H1 (cell line): Measurements from ENCODE around the gene TCF4. TPM values are rescaled to one million over a fixed set of nuclear protein-coding genes. Genes with fewer than 3 reads are reported as not detected.

Experiments
- CTCF ChIA-PET: fragments of 300-600 bp; sonication (Branson Sonifier 250); formaldehyde crosslinking; loops from one replicate; lab custom pipeline; 2021; ENCODE audit not compliant: partially characterized antibody; lab: Charles Lee
- POLR2A ChIA-PET: fragments of 300-600 bp; sonication (Branson Sonifier 250); formaldehyde crosslinking; loops from one replicate; lab custom pipeline; 2021; ENCODE audit warnings: inconsistent platforms; ENCODE audit not compliant: partially characterized antibody; lab: Charles Lee
- DNase-seq, 2 experiments: peaks; one replicate each; pipeline versions ENCODE4 v3.0.0 to v3.0.0-alpha.2; 2010 to 2022; ENCODE audit warnings: low spot score in 2 of 2, low read depth in 1 of 2, mixed read lengths in 1 of 2
- FAIRE-seq: peaks from 2 replicates; lab custom pipeline; 2011; peaks lifted over from hg19 to GRCh38; lab: Jason Lieb, UNC
- H2AFZ ChIP-seq: 2 replicates; pipeline ENCODE4 v1.8.1; 2012; ENCODE audit warnings: low read length, inconsistent platforms
- H2AK5ac ChIP-seq: 2 replicates; pipeline ENCODE4 v1.6.1; 2013; ENCODE audit warnings: low read depth, low read length
- H2BK120ac ChIP-seq: replicated peaks from 2 replicates; pipeline ENCODE3; 2013; ENCODE audit warnings: low read depth, low read length, inconsistent platforms
- H2BK12ac ChIP-seq: 2 replicates; pipeline ENCODE4 v1.6.1; 2013; ENCODE audit warnings: low read depth, low read length
- H2BK15ac ChIP-seq: 2 replicates; pipeline ENCODE4 v1.6.1; 2013; ENCODE audit warnings: low read length
- H2BK20ac ChIP-seq: 2 replicates; pipeline ENCODE4 v1.6.1; 2013; ENCODE audit warnings: low read length
- H2BK5ac ChIP-seq: 2 replicates; pipeline ENCODE4 v1.6.1; 2013; ENCODE audit warnings: low read depth, low read length
- H3K14ac ChIP-seq: 2 replicates; pipeline ENCODE4 v1.6.1; 2013; ENCODE audit warnings: inconsistent platforms; ENCODE audit not compliant: insufficient read length
- H3K18ac ChIP-seq: 2 replicates; pipeline ENCODE4 v1.6.1; 2013; ENCODE audit warnings: low read length; ENCODE audit errors: extremely low read depth
- H3K23ac ChIP-seq: 2 replicates; pipeline ENCODE4 v1.6.1; 2013; ENCODE audit warnings: inconsistent platforms; ENCODE audit not compliant: insufficient read length
- H3K23me2 ChIP-seq: 2 replicates; pipeline ENCODE4 v1.6.1; 2013; ENCODE audit warnings: low read depth, low read length
- H3K27ac ChIP-seq: 2 replicates; pipeline ENCODE4 v1.6.1; 2011; ENCODE audit warnings: low read depth, low read length, inconsistent platforms
- H3K27me3 ChIP-seq, 4 experiments: replicated peaks in 1 of 4; 1 replicate in 1 of 4; 2 replicates in 3 of 4; pipeline versions ENCODE4 v1.6.1 to v1.8.1; 2011 to 2013; ENCODE audit warnings: low read length in 3 of 4, mild to moderate bottlenecking in 3 of 4, inconsistent platforms in 2 of 4, mixed read lengths in 2 of 4, moderate library complexity in 1 of 4; ENCODE audit not compliant: control insufficient read depth in 3 of 4, insufficient read depth in 3 of 4; ENCODE audit errors: extremely low read depth in 1 of 4
- H3K36me3 ChIP-seq, 4 experiments: 2 replicates each; pipeline versions ENCODE4 v1.6.1 to v1.8.1; 2011 to 2013; ENCODE audit warnings: mild to moderate bottlenecking in 4 of 4, low read length in 3 of 4, moderate library complexity in 2 of 4, control low read depth in 1 of 4, inconsistent platforms in 1 of 4; ENCODE audit not compliant: insufficient read depth in 4 of 4, control insufficient read depth in 2 of 4
- H3K4ac ChIP-seq: replicated peaks from 2 replicates; pipeline ENCODE3; 2013; ENCODE audit warnings: low read length, low read depth, mixed read lengths, inconsistent platforms; ENCODE audit not compliant: insufficient read length
- H3K4me1 ChIP-seq, 4 experiments: replicated peaks in 1 of 4; 1 replicate in 1 of 4; 2 replicates in 3 of 4; pipeline versions ENCODE4 v1.6.1 to v1.8.1; 2011 to 2013; ENCODE audit warnings: low read length in 3 of 4, inconsistent platforms in 2 of 4, mixed read lengths in 1 of 4; ENCODE audit not compliant: insufficient read depth in 4 of 4, control insufficient read depth in 3 of 4
- H3K4me2 ChIP-seq, 2 experiments: 2 replicates each; pipeline versions ENCODE4 v1.6.1 to v1.8.1; 2011 to 2013; ENCODE audit warnings: low read depth in 2 of 2, low read length in 2 of 2, control low read depth in 1 of 2, inconsistent platforms in 1 of 2, mild to moderate bottlenecking in 1 of 2; ENCODE audit not compliant: insufficient read depth in 1 of 2
- H3K4me3 ChIP-seq, 4 experiments: fragments of 200-600, 300-600 bp in 1 of 4; sonication (generic), shearing (Covaris generic), sonication (Bioruptor Twin) in 1 of 4; 2 replicates each; pipeline versions ENCODE4 v1.5.1 to v1.8.1; 2011 to 2016; ENCODE audit warnings: low read length in 4 of 4, low read depth in 3 of 4, control low read depth in 2 of 4, inconsistent platforms in 2 of 4, mild to moderate bottlenecking in 2 of 4, mixed read lengths in 1 of 4, moderate library complexity in 1 of 4; ENCODE audit not compliant: insufficient read depth in 2 of 4; ENCODE audit errors: extremely low read depth in 1 of 4
- H3K56ac ChIP-seq: replicated peaks from 2 replicates; pipeline ENCODE3; 2013; ENCODE audit warnings: low read depth, mild to moderate bottlenecking, mixed read lengths, low read length, inconsistent platforms; ENCODE audit not compliant: insufficient read length
- H3K79me1 ChIP-seq: 2 replicates; pipeline ENCODE4 v1.6.1; 2013; ENCODE audit warnings: low read depth, low read length, control low read depth
- H3K79me2 ChIP-seq, 2 experiments: 2 replicates each; pipeline versions ENCODE4 v1.6.1 to v1.8.1; 2012 to 2013; ENCODE audit warnings: low read length in 2 of 2, mild to moderate bottlenecking in 2 of 2, inconsistent platforms in 1 of 2; ENCODE audit not compliant: insufficient read depth in 2 of 2, control insufficient read depth in 1 of 2
- H3K9ac ChIP-seq, 4 experiments: replicated peaks in 1 of 4; 1 replicate in 1 of 4; 2 replicates in 3 of 4; pipeline versions ENCODE4 v1.6.1 to v1.8.1; 2011 to 2013; ENCODE audit warnings: low read depth in 3 of 4, low read length in 3 of 4, control low read depth in 2 of 4, mild to moderate bottlenecking in 2 of 4, moderate library complexity in 2 of 4, inconsistent platforms in 1 of 4; ENCODE audit errors: extremely low read depth in 1 of 4
- H3K9me3 ChIP-seq, 2 experiments: 2 replicates each; pipeline versions ENCODE4 v1.6.1 to v1.8.1; 2012 to 2013; ENCODE audit warnings: mild to moderate bottlenecking in 2 of 2, moderate library complexity in 2 of 2, control low read depth in 1 of 2, inconsistent platforms in 1 of 2, low read depth in 1 of 2, low read length in 1 of 2, mixed read lengths in 1 of 2; ENCODE audit not compliant: insufficient read depth in 2 of 2
- H4K20me1 ChIP-seq, 2 experiments: replicated peaks in 1 of 2; 2 replicates each; pipeline versions ENCODE3 to v1.8.1; 2011 to 2013; ENCODE audit warnings: inconsistent platforms in 2 of 2, low read length in 2 of 2, mild to moderate bottlenecking in 1 of 2; ENCODE audit not compliant: insufficient read depth in 2 of 2, control insufficient read depth in 1 of 2
- H4K5ac ChIP-seq: 2 replicates; pipeline ENCODE4 v1.6.1; 2013; ENCODE audit warnings: low read length, low read depth, mixed read lengths, inconsistent platforms; ENCODE audit not compliant: insufficient read length
- H4K8ac ChIP-seq: 2 replicates; pipeline ENCODE4 v1.8.0; 2013; ENCODE audit warnings: mild to moderate bottlenecking, moderate library complexity, low read length, inconsistent platforms; ENCODE audit not compliant: insufficient read depth; ENCODE audit errors: extremely low read depth
- H4K91ac ChIP-seq: replicated peaks from 2 replicates; pipeline ENCODE3; 2013; ENCODE audit warnings: low read length, mixed read lengths, inconsistent platforms; ENCODE audit not compliant: insufficient read length
- BACH1 ChIP-seq: IDR thresholded peaks from 2 replicates; pipeline ENCODE4 v1.6.1; 2012; ENCODE audit warnings: low read length, improper control_type of control experiment
- CEBPB ChIP-seq: IDR thresholded peaks from 2 replicates; pipeline ENCODE4 v1.6.1; 2012; ENCODE audit warnings: low read depth, low read length
- CTBP2 ChIP-seq: IDR thresholded peaks from 2 replicates; pipeline ENCODE4 v1.7.0; 2011; ENCODE audit warnings: borderline replicate concordance, mild to moderate bottlenecking, moderate library complexity, mixed read lengths, low read length; ENCODE audit not compliant: insufficient read depth, insufficient read length
- EP300 ChIP-seq, 2 experiments: IDR thresholded peaks; 1 replicate in 1 of 2; 2 replicates in 1 of 2; pipeline ENCODE4 v1.6.1; 2011 to 2012; ENCODE audit warnings: low read depth in 2 of 2, low read length in 2 of 2, mild to moderate bottlenecking in 2 of 2, borderline replicate concordance in 1 of 2, inconsistent platforms in 1 of 2, moderate library complexity in 1 of 2
- EZH2 ChIP-seq: fragments of 200-600 bp; sonication (generic); IDR thresholded peaks from 2 replicates; pipeline ENCODE4 v1.7.1; 2012; ENCODE audit warnings: low read depth, mild to moderate bottlenecking, moderate library complexity, low read length, inconsistent platforms; ENCODE audit not compliant: severe bottlenecking
- FOSL1 ChIP-seq: IDR thresholded peaks from 2 replicates; pipeline ENCODE4 v1.6.1; 2011; ENCODE audit warnings: mild to moderate bottlenecking, low read depth, low read length, moderate library complexity; ENCODE audit not compliant: insufficient read depth
- KDM4A ChIP-seq: IDR thresholded peaks from one replicate; pipeline ENCODE4 v1.7.1; 2012; ENCODE audit warnings: low read depth, mild to moderate bottlenecking, moderate library complexity, low read length, inconsistent platforms; ENCODE audit not compliant: severe bottlenecking
- PHF8 ChIP-seq: fragments of 200-600 bp; sonication (generic); conservative IDR thresholded peaks from 2 replicates; pipeline ENCODE4 v1.7.1; 2012; ENCODE audit warnings: low read depth, mild to moderate bottlenecking, inconsistent platforms, low read length, moderate library complexity
- SIN3A ChIP-seq, 2 experiments: IDR thresholded peaks in 1 of 2; conservative IDR thresholded peaks in 1 of 2; 2 replicates each; pipeline ENCODE4 v1.6.1; 2011 to 2012; ENCODE audit warnings: low read length in 2 of 2, improper control_type of control experiment in 1 of 2, low read depth in 1 of 2, mild to moderate bottlenecking in 1 of 2
- SUZ12 ChIP-seq: fragments of 200-600 bp; sonication (generic); IDR thresholded peaks from 2 replicates; pipeline ENCODE4 v1.6.1; 2012; ENCODE audit warnings: mild to moderate bottlenecking, inconsistent platforms, low read length, moderate library complexity, mixed read lengths
- WGBS, 2 experiments: shearing (Covaris generic) in 1 of 2; methylation state at CpG; one replicate each; pipeline versions ENCODE4 v1.1.6 to v1.1.7; 2013 to 2015; ENCODE audit warnings: low lambda C conversion rate in 2 of 2, mixed read lengths in 2 of 2, inconsistent platforms in 1 of 2, low coverage in 1 of 2, missing lambda C conversion rate in 1 of 2; ENCODE audit not compliant: insufficient replicate concordance in 2 of 2, insufficient coverage in 1 of 2, insufficient read length in 1 of 2; ENCODE audit errors: extremely low coverage in 1 of 2, missing lambda C conversion rate in 1 of 2; 5-methylcytosine and 5-hydroxymethylcytosine counted together
- polyA plus RNA-seq, 7 experiments: library from polyadenylated mRNA; depleted of rRNA in 3 of 7; stranded (reverse) in 5 of 7; unstranded in 2 of 7; fragments of >200 nt in 5 of 7; fragments of 200-250 nt in 2 of 7; gene quantifications; 1 replicate in 5 of 7; 2 replicates in 1 of 7; 4 replicates in 1 of 7; pipeline versions ENCODE4 v1.2.1 to v1.2.3, GENCODE V29; 2011 to 2013; ENCODE audit warnings: missing spikeins in 2 of 7, mixed read lengths in 2 of 7
- total RNA-seq: library from RNA; stranded (reverse); fragmentation: NEBNext Ultra II Directional; extraction: Animal tissue kit (Norgen Biotek cat#: 25700); gene quantifications from 2 replicates; pipeline ENCODE4 v1.2.1, GENCODE V29; 2021
- TF ChIP-seq, protein P1 (sequence below): IDR thresholded peaks from 2 replicates; pipeline ENCODE4 v1.6.1; 2012; ENCODE audit warnings: low read length, inconsistent platforms

Gene TCF4
- total and polyA plus RNA-seq, 2 of the 8 experiments (the other 6 are each of a cell fraction or from before 2014, with no cell fraction given) = 59.3 to 118 TPM

DNA sequence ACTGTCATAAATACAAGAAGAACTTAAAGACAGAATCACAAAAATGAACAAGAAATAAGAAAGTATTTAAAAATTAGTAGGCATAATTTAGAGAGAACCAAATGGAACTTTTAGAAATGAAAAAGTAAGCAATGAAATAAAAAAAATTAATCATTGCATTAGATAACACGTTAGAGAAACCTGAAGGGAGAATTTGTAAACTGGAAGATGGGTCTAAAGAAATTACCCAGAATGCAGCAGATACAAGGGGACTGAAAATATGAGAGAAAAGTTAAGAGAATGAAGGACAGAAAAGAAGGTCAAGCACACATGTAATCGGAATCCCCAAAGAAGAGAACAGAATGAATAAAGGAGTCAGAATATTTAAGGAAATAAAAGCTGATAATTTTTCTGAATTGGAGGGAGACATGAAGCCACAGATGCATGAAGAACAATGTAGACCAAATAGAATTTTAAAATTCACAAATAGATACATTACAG is 21.5 kb downstream of the TCF4 start:
- DNase-seq (no peak), FAIRE-seq (no peak)
- Histone ChIP-seq H2BK5ac (no peak overlapping the region), H3K27ac (no peak overlapping the region), H3K27me3 (no peaks in the 10 kb centered on the region), H4K8ac (no peak overlapping the region), H3K23ac (no peak overlapping the region), H3K4me1 (peaks cover 0 to 7% (median 0%) of the 10 kb centered on the region in 4 experiments; a peak in 2 of 7 replicates), H3K4me3 (no peak overlapping the region), H2BK120ac (no peak overlapping the region), H2AK5ac (no peak overlapping the region), H3K9ac (no peak overlapping the region), H3K36me3 (peaks cover 0 to 6% (median 1%) of the 10 kb centered on the region in 4 experiments; a peak in 3 of 8 replicates), H3K14ac (no peak overlapping the region), H3K23me2 (no peaks in the 10 kb centered on the region), H3K4ac (no peak overlapping the region), H2BK15ac (no peak overlapping the region), H4K20me1 (peaks cover 2 to 4% of the 10 kb centered on the region in 2 experiments), H3K79me2 (peaks cover 0 to 96% of the 10 kb centered on the region in 2 experiments; a peak in 3 of 4 replicates), H3K4me2 (no peak overlapping the region), H2AFZ (no peak overlapping the region), H3K56ac (no peak overlapping the region), H3K9me3 (no peaks in the 10 kb centered on the region), H2BK20ac (no peak overlapping the region), H3K18ac (no peak overlapping the region), H3K79me1 (peaks cover 5% of the 10 kb centered on the region), H2BK12ac (no peak overlapping the region), H4K91ac (no peak overlapping the region), H4K5ac (no peak overlapping the region)
- ChIA-PET POLR2A (no interaction called here), CTCF (no interaction called here)
- 96% methylated on average over 2 of the region's 2 CpGs; no CpG with 5 or more reads in 1 of the 2 experiments for WGBS, 2 experiments
- TF ChIP-seq CEBPB = no peak
- no peak for TF ChIP-seq EP300 (IDR thresholded peaks at IDR 0.05; ENCODE audit: borderline replicate concordance in 1 of 2, low read depth in 2 of 2, low read length in 2 of 2)
- no peak for TF ChIP-seq SIN3A (conservative IDR thresholded peaks at IDR 0.05 in 1 of 2, IDR thresholded peaks at IDR 0.05 in 1 of 2; ENCODE audit: low read depth in 1 of 2, low read length in 2 of 2)
- TF ChIP-seq CTBP2 = no peak
- TF ChIP-seq, protein P1, sequence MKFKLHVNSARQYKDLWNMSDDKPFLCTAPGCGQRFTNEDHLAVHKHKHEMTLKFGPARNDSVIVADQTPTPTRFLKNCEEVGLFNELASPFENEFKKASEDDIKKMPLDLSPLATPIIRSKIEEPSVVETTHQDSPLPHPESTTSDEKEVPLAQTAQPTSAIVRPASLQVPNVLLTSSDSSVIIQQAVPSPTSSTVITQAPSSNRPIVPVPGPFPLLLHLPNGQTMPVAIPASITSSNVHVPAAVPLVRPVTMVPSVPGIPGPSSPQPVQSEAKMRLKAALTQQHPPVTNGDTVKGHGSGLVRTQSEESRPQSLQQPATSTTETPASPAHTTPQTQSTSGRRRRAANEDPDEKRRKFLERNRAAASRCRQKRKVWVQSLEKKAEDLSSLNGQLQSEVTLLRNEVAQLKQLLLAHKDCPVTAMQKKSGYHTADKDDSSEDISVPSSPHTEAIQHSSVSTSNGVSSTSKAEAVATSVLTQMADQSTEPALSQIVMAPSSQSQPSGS = no peak
- TF ChIP-seq EZH2 = no peak
- TF ChIP-seq SUZ12 = no peak
- no peak for TF ChIP-seq PHF8
- no peak for TF ChIP-seq FOSL1
- no peak for TF ChIP-seq BACH1
- TF ChIP-seq KDM4A = no peak
